ENCODE data around the gene MT1F.

Gene MT1F

DNA sequence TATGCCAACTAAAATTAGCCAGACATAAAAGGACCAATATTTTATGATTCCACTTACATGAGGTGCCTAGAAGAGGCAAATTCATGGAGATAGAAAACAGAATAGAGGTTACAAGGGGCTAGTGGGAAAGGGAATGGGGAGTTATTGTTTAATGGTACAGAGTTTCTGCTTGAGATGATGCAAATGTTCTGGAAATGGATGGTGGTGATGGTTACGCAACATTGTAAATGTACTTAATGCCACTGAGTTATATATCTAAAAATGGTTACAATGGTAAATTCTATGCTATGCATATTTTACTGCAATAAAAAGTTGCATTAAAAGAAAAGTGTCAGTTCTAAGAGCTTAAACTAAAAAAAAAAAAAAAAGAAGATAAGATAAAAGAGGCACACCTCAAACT is 42.4 kb downstream of the MT1F start:
- no peaks in the 10 kb centered on the region for H3F3A ChIP-seq (ENCODE audit: low read depth)
- no peak overlapping the region for H3K4me2 ChIP-seq (ENCODE audit: low read depth, low read length, poor library complexity, severe bottlenecking)

DNA sequence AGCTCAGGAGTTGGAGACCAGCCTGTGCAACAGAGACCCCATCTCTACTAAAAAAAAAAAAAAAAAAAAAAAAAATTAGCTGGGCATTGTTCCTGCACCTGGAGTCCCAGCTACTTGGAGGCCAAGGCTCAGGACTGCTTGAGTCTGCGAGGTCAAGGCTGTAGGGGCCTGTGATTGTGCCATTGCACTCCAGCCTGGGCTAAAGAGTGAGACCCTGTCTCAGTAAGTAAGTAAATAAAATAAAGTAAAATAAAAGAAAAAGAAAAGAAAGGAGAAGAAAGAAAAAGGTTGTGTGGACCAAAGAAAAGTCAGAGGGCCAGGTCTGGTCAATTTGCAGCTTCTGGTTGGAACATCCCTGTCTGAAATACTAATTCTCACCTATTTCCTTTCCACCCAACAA is 42.9 kb downstream of the MT1F start:
- Histone ChIP-seq H3F3A (ENCODE audit: low read depth) (no peaks in the 10 kb centered on the region), H2AFZ (ENCODE audit: low read length) (no peak overlapping the region), H3K4me2 (ENCODE audit: low read depth, low read length, poor library complexity, severe bottlenecking) (no peak overlapping the region), H4K20me1 (ENCODE audit: insufficient read depth, low read length, poor library complexity, severe bottlenecking) (no peaks in the 10 kb centered on the region), H3K36me3 (ENCODE audit: insufficient read depth, low read length) (no peaks in the 10 kb centered on the region), H3K79me2 (ENCODE audit: insufficient read depth, low read length) (no peaks in the 10 kb centered on the region), H3K9ac (ENCODE audit: low read depth, low read length, poor library complexity, severe bottlenecking) (no peak overlapping the region), H3K9me3 (ENCODE audit: insufficient read depth, low read depth, low read length) (peaks cover 5% of the 10 kb centered on the region; the same call in 1 of the 2 replicates), H3K4me1 (ENCODE audit: insufficient read depth, low read length, poor library complexity, severe bottlenecking) (no peaks in the 10 kb centered on the region), H3K4me3 (ENCODE audit: low read length, poor library complexity, severe bottlenecking) (no peak overlapping the region), H3K9me2 (replicated peaks; ENCODE audit: low read depth, low read length) (no peaks in the 10 kb centered on the region), H3K27me3 (ENCODE audit: insufficient read depth, low read length, poor library complexity, severe bottlenecking) (no peaks in the 10 kb centered on the region)
- TF ChIP-seq, protein P1, sequence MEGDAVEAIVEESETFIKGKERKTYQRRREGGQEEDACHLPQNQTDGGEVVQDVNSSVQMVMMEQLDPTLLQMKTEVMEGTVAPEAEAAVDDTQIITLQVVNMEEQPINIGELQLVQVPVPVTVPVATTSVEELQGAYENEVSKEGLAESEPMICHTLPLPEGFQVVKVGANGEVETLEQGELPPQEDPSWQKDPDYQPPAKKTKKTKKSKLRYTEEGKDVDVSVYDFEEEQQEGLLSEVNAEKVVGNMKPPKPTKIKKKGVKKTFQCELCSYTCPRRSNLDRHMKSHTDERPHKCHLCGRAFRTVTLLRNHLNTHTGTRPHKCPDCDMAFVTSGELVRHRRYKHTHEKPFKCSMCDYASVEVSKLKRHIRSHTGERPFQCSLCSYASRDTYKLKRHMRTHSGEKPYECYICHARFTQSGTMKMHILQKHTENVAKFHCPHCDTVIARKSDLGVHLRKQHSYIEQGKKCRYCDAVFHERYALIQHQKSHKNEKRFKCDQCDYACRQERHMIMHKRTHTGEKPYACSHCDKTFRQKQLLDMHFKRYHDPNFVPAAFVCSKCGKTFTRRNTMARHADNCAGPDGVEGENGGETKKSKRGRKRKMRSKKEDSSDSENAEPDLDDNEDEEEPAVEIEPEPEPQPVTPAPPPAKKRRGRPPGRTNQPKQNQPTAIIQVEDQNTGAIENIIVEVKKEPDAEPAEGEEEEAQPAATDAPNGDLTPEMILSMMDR (conservative IDR thresholded peaks at IDR 0.05; ENCODE audit: low read length), result no peak
- no peak for TF ChIP-seq EZH2phosphoT487 (IDR thresholded peaks at IDR 0.05; ENCODE audit: borderline replicate concordance)

More for the DNA sequence above, 42.4 kb downstream of the MT1F start:
- H2AFZ ChIP-seq (ENCODE audit: low read length), result no peak overlapping the region
- no peaks in the 10 kb centered on the region for H3K9me2 ChIP-seq (replicated peaks; ENCODE audit: low read depth, low read length)
- H3K79me2 ChIP-seq (ENCODE audit: insufficient read depth, low read length), result no peaks in the 10 kb centered on the region
- H3K9me3 ChIP-seq (ENCODE audit: insufficient read depth, low read depth, low read length), result peaks cover 5% of the 10 kb centered on the region; the same call in 1 of the 2 replicates
- H3K4me1 ChIP-seq (ENCODE audit: insufficient read depth, low read length, poor library complexity, severe bottlenecking), result no peaks in the 10 kb centered on the region
- H4K20me1 ChIP-seq (ENCODE audit: insufficient read depth, low read length, poor library complexity, severe bottlenecking), result no peaks in the 10 kb centered on the region
- no peaks in the 10 kb centered on the region for H3K27me3 ChIP-seq (ENCODE audit: insufficient read depth, low read length, poor library complexity, severe bottlenecking)
- no peak for TF ChIP-seq EZH2phosphoT487 (IDR thresholded peaks at IDR 0.05; ENCODE audit: borderline replicate concordance)
- TF ChIP-seq, protein P1 (conservative IDR thresholded peaks at IDR 0.05; ENCODE audit: low read length), result no peak
- H3K9ac ChIP-seq (ENCODE audit: low read depth, low read length, poor library complexity, severe bottlenecking), result no peak overlapping the region
- H3K4me3 ChIP-seq (ENCODE audit: low read length, poor library complexity, severe bottlenecking), result no peak overlapping the region
- H3K36me3 ChIP-seq (ENCODE audit: insufficient read depth, low read length), result no peaks in the 10 kb centered on the region

DNA sequence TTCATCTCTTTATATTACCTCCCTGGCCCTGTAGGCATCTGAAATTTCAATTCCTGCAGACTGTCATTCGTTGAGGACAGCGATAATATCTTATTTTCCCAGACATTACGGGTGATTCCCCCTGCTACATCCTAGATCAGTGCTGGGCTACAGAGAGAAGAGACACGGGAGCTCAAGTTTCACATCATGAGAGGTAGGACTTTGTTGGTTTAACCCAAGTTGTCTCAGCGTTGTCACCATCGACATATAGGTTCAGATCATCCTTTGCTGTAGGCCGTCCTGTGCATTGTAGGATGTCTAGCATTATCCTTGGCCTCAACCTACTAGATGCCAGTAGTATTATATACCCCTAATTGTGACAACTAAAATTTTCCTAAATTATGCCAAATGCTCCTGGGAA is 43.8 kb downstream of the MT1F start:
- Histone ChIP-seq H3K9ac (ENCODE audit: low read depth, low read length, poor library complexity, severe bottlenecking) (no peak overlapping the region), H3K9me2 (replicated peaks; ENCODE audit: low read depth, low read length) (no peaks in the 10 kb centered on the region), H3K9me3 (ENCODE audit: insufficient read depth, low read depth, low read length) (peaks cover 5% of the 10 kb centered on the region; the same call in 1 of the 2 replicates), H3K79me2 (ENCODE audit: insufficient read depth, low read length) (no peaks in the 10 kb centered on the region), H4K20me1 (ENCODE audit: insufficient read depth, low read length, poor library complexity, severe bottlenecking) (no peaks in the 10 kb centered on the region), H3K4me3 (ENCODE audit: low read length, poor library complexity, severe bottlenecking) (no peak overlapping the region), H3K27me3 (ENCODE audit: insufficient read depth, low read length, poor library complexity, severe bottlenecking) (no peaks in the 10 kb centered on the region), H3K36me3 (ENCODE audit: insufficient read depth, low read length) (no peaks in the 10 kb centered on the region), H3F3A (ENCODE audit: low read depth) (no peaks in the 10 kb centered on the region), H3K4me1 (ENCODE audit: insufficient read depth, low read length, poor library complexity, severe bottlenecking) (no peaks in the 10 kb centered on the region), H3K4me2 (ENCODE audit: low read depth, low read length, poor library complexity, severe bottlenecking) (no peak overlapping the region), H2AFZ (ENCODE audit: low read length) (peak overlapping the region; percentile 57)
- TF ChIP-seq, protein P1 (conservative IDR thresholded peaks at IDR 0.05; ENCODE audit: low read length), result no peak
- TF ChIP-seq EZH2phosphoT487 (IDR thresholded peaks at IDR 0.05; ENCODE audit: borderline replicate concordance), result no peak

All from Loucy (cell line).